Colon (tissue), 2 donors: ENCODE measurements around the gene BCOR.

ENCODE experiments used
- FAIRE-seq: peaks from 2 replicates; lab custom pipeline; 2012; peaks lifted over from hg19 to GRCh38; lab: Jason Lieb, UNC
- donor health status: control.
- donor health status: control.

Gene BCOR

DNA sequence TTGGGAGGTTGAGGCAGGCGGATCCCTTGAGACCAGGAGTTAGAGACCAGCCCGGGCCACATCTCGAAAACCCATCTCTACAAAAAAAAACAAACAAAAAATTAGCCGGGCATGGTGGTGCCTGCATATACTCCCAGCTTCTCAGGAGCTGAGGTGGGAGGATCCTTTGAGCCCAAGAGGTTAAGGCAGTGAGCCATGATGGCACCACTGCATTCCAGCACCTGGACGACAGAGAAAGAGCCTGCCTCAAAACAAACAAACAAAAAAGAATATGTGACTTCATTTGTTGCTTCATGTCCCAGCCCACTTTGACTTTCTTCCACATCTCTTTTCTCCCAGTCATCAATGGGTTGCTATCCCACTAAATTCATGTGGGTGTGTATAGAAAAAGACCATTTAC, 79.7 kb downstream of the BCOR start:
- FAIRE-seq: no peak

DNA sequence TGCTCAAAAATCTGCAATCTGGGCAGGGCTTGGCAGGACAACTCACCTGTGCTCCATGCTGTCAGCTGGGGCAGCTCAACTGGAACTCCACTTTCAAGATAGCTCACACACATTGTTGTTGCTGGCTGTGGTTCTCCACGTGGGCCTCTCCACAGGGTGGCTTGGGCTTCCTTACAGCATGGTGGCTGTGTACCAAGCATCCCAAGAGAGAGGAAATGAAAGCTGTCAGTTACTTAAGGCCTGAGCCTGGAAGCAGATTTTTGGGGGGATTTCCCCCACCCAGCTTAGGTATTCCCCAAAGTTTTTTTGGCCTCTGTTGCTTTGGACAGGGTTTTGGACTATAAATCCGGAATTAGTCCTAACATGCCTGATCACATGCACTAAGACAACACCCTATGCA, 81.0 kb downstream of the BCOR start:
- FAIRE-seq: no peak

DNA sequence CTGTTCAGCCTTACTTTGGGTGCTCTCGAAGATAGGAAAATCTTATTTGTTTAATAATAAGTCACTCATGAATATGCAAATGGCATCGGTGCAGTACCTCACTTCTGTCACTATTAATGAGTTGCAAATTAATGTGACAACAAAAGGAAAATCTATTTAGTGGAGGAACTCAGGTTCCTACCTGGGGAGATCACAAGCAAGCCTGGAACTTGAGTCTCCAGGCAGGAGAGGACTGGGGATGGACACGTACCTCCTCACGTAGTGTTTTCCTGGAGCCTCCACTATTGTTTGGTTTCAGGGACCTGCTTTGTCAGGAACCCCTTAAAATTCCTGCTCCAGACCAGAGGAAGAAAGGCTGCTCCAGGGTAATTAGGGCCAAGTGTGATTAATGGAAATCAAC, 82.1 kb downstream of the BCOR start:
- FAIRE-seq: no peak

DNA sequence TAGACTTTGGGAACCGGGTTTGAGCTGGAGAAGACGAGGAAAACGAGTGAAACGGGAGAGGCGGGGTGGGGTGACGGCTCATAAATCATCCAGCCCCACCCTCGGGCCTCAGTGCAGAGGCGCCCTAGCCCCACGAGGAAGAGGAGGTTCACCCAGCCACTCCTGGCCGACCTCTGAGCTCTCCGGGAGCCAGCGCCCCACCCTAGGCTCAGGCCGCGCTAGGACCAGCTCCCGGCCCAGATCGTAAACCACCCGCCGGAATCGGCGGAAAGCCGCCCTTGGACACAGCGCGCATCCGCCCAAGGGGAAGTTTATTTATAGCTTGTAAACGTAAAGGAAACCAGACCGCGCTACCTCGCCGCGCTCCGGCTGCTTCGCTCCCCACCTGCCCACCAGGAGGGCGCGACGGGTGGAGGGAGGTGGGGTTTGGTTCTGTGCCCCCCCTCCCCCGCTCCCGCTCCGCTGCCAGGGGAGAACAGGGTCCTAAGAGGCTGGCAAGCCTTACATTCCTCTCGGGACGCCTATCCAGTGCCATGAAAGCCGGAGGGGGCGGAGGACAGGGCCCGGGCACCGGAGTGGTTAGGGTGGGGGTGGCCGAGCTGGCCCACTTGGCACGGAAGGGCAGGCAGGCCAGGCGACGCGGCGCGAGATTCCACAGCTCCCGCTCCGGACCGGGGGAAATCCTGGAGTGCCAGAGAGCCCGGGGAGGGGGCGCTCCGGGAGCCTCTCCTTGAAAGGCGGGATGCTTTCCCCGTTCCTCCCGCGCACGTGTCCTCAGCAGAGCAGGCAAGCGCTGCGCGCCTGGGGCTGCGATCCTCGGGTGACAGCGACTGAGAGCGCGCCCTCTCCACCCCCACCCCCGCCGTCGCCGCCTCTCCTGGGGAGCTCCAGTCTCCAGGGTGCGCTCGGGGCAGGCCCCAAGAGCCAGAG, 84.2 kb downstream of the BCOR start:
- no peak for FAIRE-seq

DNA sequence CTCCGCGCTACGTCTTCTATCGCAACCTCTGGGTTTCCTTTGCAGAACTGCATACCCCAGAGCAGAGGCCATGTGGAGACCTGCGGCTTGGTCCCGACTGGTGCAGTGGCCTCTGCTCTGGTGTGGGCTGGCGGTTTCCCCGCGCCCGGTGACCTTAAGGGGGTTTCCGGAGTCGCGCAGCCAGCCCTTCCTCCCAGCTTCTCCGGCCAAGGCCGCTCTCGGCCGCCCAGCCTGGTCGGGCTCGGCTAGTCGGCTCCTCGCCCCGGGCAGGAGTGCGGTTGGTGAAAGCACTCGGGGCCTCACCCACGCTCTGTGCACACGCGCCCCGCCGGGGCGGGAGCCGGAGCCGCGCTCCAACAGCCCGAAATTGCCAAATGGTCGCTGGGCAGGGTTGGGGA, 84.9 kb downstream of the BCOR start:
- no peak for FAIRE-seq

DNA sequence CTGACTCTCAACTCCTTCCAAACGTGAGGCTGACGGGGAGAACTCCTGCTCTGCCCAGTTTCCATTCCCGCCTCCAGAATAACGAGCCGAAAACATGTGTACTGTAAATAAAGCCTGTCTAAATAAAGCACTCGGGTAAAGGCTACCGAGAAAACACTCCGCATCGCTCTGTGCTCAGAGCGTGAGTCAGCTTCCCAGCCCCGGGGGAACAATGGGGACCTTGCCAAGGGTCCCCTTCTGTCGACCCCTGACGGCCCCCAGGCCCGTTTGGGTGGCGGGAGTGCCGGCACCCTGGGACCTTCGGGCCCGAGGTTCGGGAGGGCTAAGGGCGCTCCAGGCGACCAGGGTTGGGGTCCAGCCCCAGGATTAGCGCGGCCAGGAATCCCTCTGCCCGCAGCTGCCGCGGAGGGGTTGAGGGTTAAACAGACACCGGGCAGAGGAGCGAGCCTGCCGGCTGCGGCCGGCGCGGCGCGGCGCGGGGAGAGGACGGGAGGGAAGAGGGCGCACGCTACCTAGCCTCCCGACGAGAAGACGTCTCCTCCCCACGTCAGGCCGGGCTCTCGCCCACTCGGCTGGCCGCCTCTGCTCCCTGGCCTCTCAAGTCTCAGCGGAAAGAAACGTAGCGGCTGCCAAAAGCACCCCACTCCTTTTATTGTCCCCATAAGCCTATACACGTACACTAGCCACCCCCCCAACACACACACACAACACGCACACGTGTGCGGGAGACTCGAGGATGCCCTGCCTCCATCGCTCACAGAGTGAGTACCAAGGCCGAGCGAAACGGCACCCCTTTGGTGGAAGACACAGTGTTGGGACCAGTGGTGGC, 85.5 kb downstream of the BCOR start:
- no peak for FAIRE-seq

DNA sequence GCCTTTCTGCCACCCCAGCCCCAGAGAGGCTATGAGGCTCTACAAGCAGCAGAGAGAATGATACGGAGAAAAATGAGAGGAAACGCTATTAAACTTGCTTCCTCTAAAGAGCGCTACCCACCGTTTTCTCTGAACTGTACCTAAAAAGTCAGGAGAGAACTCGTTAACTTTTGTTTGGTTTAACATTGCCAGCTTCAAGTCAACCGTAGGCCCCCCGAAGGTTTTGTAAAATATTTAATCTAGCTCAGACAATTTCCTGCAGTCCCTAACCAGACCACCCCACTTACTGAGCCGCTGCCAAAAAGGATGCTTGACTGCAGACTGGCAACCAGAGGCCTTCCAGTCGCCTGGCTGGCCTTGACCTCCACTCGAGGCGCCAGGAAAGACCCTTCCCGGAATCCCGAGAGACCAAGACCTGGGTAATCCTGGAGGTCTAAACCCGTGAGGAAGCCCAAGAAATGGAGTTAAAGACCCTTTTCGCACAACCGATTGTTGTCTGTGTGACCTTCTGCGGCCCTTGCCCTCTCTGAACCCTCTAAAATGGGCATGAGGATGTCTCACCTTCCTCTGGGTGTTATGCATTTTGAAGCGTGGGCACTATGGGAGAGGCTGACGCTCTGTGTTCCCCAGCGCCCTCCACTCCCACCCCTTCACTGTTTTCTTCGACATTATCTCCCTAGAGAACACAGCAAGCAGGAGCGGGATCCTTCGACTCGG, 86.3 kb downstream of the BCOR start:
- no peak for FAIRE-seq

DNA sequence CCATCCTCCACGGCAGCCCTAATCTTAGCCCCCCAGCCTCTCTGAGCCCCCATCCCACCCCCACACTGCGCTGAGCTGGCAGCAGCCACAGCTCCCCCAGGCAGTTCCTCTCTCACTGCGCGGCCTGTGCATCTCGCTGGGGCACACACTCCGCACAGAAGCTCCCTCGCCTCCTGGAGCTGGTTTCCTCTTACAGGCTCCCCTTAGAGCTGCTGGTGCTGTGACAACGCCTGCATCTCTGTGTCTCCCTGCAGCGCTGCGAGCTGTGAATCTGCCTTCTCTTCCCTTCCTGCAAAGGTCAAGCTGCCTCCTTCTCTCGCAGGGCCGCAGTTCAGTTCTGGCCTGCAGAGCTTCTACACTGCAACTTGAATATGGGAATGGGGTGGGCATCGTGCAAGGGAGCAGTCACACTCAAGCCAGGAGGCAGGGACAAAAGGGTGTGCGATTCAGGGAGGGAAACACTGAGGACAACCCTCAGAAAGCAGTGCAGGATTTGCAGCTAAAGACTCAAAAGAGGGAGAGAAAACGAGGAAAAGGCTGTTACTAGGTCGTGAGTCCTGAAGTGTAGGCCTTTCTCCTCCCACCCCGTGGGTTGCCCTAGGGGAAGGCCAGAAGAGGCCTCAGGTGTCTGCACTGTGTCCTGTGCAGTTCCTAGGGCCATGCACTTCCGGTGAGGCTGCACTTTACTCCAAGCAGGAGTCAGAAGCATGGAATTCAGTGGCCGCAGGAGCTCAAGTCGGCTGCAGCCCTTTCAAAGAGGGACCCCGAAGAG, 87.0 kb downstream of the BCOR start:
- FAIRE-seq: no peak

DNA sequence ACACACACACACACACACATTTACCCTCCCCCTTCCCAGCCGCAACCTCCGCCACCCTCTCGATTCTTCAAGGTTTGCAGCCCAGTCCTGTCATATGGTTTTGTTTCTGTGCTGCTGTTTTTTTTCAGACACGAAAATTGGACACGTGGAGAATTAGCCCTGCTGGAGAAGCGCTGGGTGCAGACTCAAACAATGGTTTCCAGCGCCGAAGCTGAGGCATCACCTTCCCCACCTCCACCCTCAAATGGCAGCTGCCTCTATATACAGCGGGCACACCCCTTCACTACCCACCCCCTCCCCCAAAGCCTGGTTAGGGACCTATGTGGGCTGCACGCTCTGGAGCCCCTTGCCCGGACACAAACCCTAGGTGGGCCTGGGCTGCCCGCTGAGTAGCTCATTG, 87.9 kb downstream of the BCOR start:
- no peak for FAIRE-seq

DNA sequence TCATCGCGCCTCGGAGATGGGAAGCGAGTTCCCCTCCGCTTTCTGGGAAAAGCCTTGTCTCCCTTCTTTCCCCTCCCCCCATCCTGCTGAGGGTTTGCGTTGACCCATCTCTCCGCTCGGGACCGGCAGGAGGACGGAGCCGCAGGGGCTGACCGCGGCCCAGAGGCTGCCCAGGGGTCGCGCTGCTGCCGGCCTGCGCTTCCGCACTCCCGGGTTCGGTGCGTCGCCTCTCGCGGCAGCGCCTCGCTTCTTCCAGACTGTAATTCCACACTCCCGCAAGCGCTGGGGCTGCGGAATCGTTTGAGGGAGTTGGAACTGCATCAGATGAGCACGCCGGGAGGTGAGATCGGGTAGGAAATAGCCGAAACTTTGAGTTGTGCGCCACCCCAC, 88.3 kb downstream of the BCOR start:
- FAIRE-seq: no peak

DNA sequence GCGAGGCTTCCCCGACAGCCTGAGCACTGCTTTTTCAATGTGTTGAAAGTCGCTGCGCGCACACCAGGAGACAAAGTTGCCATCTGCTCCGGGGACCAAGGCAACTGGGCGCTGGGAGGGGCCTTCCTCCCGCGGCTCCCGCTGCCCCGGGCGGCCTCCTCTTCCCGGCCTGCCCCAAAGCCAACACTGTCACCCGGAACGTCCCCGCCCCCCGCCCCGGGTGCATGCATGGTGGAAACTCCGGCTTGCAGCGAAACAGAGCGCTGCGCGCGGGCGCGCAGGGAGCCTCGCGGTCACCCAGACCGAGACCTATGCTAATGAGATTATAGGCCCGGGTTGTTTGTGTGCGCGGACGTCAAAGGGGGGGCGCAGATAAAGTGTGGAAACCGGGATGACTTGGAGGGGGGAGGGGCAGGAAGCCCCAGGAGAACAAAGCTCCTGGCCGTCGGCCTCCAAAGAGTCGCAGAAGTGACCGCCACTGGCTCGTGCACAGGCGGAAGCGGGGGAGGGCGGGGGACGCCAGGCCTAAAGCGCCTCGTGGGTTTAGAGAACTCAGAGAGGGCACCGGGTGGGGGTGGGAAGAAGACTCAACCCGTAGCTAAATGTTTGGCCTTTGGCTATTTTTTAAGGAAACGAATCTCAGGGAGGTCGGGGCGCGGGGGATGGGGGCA, 88.8 kb downstream of the BCOR start:
- no peak for FAIRE-seq

DNA sequence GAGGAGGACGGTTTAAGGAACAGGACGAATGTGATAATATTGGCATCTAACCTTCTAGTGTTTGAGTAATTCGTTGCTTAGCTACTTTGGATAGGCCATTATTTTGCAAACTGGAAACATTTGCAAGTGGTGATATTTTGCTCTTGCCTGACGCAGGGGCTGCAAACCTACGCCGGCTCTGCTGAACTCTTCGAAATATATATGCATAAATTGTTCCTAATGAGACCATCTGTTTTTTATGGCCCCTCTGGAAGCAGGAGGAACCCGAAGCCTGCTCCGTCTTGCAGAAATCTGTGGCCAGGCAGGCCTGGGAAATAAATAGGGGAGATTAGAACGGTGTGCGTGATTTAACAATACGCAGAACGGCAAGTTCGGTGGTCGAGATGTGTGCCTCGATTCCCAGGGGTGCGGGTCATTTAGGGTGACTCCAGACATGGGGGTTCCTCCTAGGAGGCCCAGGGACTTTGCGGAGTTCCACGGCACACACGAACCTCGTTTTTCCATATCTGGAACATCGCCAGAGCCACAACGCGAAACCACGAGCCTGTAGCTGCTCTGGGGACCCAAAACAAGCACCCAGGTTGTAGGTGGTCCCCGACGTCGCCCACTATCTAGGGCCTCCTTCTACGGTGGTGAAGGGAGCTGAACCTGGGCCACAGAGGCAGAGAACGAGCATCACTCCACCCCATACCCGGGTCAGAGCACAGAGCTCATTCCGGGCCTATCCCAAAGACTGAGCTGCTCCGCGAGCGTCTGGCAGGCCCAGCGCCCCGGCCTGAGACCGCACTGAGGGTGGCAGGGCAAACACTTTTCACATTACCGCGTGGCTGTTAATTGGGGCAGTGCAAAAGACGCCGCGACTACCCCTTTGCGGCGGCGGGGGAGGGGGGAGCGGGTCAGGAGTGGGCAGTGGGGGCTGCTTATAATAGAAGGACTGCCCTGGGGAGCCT, 89.7 kb downstream of the BCOR start:
- FAIRE-seq: no peak

DNA sequence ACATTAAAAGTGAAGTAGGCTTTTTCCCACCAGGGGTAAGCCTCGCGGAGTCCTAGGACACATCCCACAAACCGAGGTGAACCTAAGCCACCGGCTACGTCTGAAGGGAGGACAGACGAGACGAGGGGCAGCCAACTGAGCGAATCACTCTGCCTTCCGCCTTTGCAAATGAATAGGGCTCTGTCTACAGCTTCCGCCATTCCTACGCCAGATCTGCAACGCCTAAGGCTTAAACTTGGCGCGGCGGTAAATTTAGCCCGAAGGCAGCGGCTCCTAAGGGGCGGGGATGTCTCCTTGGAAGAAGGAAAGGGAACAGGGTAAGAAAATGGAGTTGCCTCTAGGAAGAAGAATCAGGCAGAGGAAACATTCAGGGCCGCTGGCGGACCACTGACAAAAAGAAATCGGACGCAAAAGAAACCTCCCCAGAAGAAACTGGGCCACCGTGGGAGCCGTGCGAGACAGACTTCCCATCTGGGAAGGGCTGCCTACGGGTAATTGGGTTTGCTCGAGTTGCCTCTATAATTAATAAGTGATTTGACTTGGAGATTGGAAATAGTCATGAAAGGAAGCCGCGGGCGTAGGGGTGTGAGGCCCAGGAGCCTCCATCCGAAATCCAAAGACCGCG, 90.5 kb downstream of the BCOR start:
- no peak for FAIRE-seq

DNA sequence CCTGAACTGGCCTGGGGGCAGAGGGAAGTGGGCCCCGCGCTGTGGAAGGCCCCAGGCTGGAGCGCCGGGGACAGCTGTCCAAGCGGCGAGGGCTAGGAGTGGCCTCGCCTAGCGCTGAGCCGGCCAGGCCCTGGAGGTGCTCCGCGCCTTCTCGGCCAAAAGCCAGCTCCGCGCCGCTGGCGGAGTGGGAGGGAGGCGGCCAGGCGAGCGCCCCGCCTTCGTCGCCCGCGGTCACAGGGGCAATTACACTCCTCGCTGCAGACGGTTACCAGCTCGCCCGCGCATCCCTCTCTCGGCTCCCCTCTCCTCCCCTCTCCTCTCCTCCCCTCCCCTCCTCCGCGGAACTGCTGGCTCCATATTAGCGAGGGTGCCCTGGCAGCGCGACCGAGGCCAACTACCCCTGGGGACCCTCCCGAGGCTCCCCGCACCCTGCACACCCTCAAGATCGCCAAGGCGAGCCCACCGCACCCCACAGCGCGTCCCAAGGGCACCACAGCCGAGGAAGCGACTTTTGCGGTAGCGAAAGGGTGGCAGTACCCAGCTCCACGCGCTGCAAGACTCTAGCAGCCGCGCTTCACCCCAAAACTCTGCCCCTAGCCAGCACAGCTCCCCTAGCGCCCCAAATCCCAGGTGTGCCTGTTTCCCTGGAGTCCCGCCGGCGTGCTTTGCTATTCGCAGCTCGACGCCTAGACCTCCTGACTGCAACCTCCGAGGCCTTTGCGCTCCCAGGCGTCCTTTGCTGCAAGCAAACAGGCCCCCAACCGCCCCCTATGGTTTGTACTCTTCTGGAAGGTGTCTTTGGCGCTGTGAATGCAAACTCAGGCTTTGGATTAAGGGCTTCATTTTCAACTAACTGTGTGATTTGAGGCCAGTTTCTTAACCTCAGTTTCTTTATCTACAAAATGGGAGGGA, 91.4 kb downstream of the BCOR start:
- FAIRE-seq: no peak

DNA sequence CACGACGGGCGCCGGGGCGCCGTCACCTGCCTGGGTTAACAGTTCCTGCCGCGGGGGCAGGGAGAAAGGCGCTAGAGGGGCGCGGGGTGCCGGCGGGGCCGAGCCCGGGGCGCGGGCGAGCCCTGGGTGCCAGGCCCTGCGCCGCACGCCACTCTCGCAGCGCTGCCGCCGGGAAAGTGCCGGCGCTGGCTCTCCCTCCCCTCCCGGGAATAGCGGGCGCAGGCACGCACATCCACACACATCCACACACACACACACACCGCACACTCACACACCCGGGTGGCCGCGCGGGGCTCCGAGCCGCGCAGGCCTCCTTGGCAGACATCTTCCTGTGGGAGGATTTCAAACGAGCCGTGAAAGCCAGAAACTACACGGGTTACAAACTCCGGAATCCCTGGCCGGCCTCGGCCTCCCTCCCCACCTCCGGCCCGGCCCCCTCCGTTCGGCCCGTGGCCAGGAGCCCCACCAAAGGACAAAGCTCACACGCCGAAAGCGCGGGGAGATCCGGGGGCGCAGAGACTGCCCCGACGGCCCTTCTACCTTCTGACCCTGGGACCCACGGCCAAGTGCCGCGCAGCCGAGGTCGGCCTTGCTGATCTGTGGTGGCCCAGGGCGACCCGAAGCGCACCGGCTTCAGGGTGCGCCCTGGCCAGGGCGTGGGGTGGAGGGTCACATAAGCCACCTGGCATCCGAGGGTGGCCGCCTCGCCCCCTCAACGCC, 92.3 kb downstream of the BCOR start:
- no peak for FAIRE-seq

DNA sequence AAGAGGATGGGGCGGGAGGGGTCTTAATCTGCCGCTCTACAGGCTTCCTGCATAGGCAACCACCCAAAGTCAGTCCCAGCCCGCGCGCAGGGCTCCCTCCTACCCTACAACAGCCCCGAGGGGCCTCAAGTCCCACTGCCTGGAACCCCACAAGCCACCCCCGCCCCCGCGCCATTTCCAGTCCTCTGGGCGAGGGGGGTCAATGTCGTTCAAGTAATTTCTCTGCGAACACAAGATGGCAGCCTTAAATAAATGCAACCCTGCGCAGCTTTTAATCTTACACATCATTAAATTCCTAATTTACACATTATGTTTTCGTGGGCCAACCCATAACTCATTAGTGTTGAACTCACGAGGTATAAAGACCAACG, 92.9 kb downstream of the BCOR start:
- no peak for FAIRE-seq

DNA sequence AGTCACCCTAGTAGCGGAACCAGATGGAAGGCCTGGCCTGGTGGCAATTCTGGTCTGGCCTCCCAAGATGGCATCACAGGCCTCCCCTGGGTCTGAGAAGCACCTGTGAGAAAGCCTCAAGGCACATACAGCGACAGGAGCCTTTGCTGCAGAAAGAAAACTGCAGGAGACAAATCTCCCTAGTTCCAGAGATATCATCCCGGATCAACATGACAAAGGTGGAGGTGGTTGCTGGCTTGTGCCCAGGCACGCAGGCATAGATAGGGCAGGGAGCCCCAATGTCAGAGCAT, 93.6 kb downstream of the BCOR start:
- FAIRE-seq: no peak
